Neuronal stem cell (in vitro differentiated cells): Measurements from ENCODE around the gene SHMT2.
"Not testable (repeated sequence)": the region's sequence is repeated elsewhere in the genome, so short reads cannot be mapped to it uniquely, and the experiment has no call there.

Source experiments
- DNase-seq: peaks from one replicate; pipeline ENCODE4 v3.0.0-alpha.2; 2013; ENCODE audit warnings: low spot score
- H2AFZ ChIP-seq: one replicate; pipeline ENCODE4 v1.6.1; 2013; ENCODE audit warnings: mild to moderate bottlenecking, low read length, inconsistent platforms
- H2AK5ac ChIP-seq: 2 replicates; pipeline ENCODE4 v1.6.1; 2013; ENCODE audit warnings: low read depth, mild to moderate bottlenecking, inconsistent platforms, low read length, moderate library complexity, mixed read lengths
- H2BK120ac ChIP-seq: 2 replicates; pipeline ENCODE4 v1.6.1; 2013; ENCODE audit warnings: low read depth, mild to moderate bottlenecking, inconsistent platforms, low read length, moderate library complexity, mixed read lengths
- H2BK12ac ChIP-seq: one replicate; pipeline ENCODE4 v1.6.1; 2013; ENCODE audit warnings: low read length, inconsistent platforms
- H2BK15ac ChIP-seq: 2 replicates; pipeline ENCODE4 v1.6.1; 2013; ENCODE audit warnings: mild to moderate bottlenecking, low read length, inconsistent platforms, mixed read lengths
- H2BK5ac ChIP-seq: one replicate; pipeline ENCODE4 v1.6.1; 2013; ENCODE audit warnings: inconsistent platforms, mild to moderate bottlenecking, low read length, moderate library complexity
- H3K14ac ChIP-seq: one replicate; pipeline ENCODE4 v1.6.1; 2013; ENCODE audit warnings: low read length, inconsistent platforms
- H3K18ac ChIP-seq: 2 replicates; pipeline ENCODE4 v1.6.1; 2013; ENCODE audit warnings: low read length, inconsistent platforms
- H3K23ac ChIP-seq: 2 replicates; pipeline ENCODE4 v1.6.1; 2013; ENCODE audit warnings: low read depth, mild to moderate bottlenecking, mixed read lengths, low read length, inconsistent platforms; ENCODE audit not compliant: poor library complexity
- H3K27ac ChIP-seq: replicated peaks from 3 replicates; pipeline ENCODE4 v1.5.1; 2013; ENCODE audit warnings: low read length, inconsistent platforms
- H3K27me3 ChIP-seq, 3 experiments: 2 replicates each; pipeline ENCODE4 v1.6.1; 2013; ENCODE audit warnings: low read length in 3 of 3, mild to moderate bottlenecking in 2 of 3, inconsistent platforms in 1 of 3, low read depth in 1 of 3, mixed read lengths in 1 of 3, moderate library complexity in 1 of 3; ENCODE audit not compliant: control insufficient read depth in 3 of 3, insufficient read depth in 3 of 3
- H3K36me3 ChIP-seq, 2 donors: replicated peaks in 1 of 2; 2 replicates each; pipeline ENCODE4 v1.6.1; 2013; ENCODE audit warnings: low read length in 2 of 2; ENCODE audit not compliant: control insufficient read depth in 2 of 2, insufficient read depth in 2 of 2
- H3K4ac ChIP-seq: 2 replicates; pipeline ENCODE4 v1.6.1; 2013; ENCODE audit warnings: inconsistent platforms, mild to moderate bottlenecking, low read length, moderate library complexity
- H3K4me1 ChIP-seq, 2 donors: 1 replicate in 1 of 2; 2 replicates in 1 of 2; pipeline ENCODE4 v1.6.1; 2013; ENCODE audit warnings: low read length in 2 of 2, low read depth in 1 of 2; ENCODE audit not compliant: control insufficient read depth in 2 of 2, insufficient read depth in 1 of 2
- H3K4me2 ChIP-seq: one replicate; pipeline ENCODE4 v1.6.1; 2013; ENCODE audit warnings: mild to moderate bottlenecking, low read length, inconsistent platforms; ENCODE audit not compliant: insufficient read depth, poor library complexity, severe bottlenecking
- H3K4me3 ChIP-seq, 2 donors: 2 replicates each; pipeline ENCODE4 v1.5.1; 2013; ENCODE audit warnings: low read length in 2 of 2, mild to moderate bottlenecking in 2 of 2, inconsistent platforms in 1 of 2, moderate library complexity in 1 of 2
- H3K79me1 ChIP-seq: one replicate; pipeline ENCODE4 v1.6.1; 2013; ENCODE audit warnings: low read depth, mild to moderate bottlenecking, inconsistent platforms, low read length, moderate library complexity
- H3K9ac ChIP-seq: one replicate; pipeline ENCODE4 v1.6.1; 2013; ENCODE audit warnings: mild to moderate bottlenecking, low read depth, low read length, inconsistent platforms; ENCODE audit not compliant: poor library complexity
- H3K9me3 ChIP-seq, 2 donors: replicated peaks in 1 of 2; 2 replicates each; pipeline versions ENCODE3 to v1.6.1; 2013; ENCODE audit warnings: low read length in 2 of 2, mild to moderate bottlenecking in 2 of 2, inconsistent platforms in 1 of 2, low read depth in 1 of 2, mixed read lengths in 1 of 2, moderate library complexity in 1 of 2; ENCODE audit not compliant: control insufficient read depth in 2 of 2, insufficient read depth in 1 of 2
- H4K8ac ChIP-seq: one replicate; pipeline ENCODE4 v1.6.1; 2013; ENCODE audit warnings: low read depth, mild to moderate bottlenecking, inconsistent platforms, low read length, moderate library complexity
- H4K91ac ChIP-seq: one replicate; pipeline ENCODE4 v1.6.1; 2013; ENCODE audit warnings: low read length, low read depth, mild to moderate bottlenecking, inconsistent platforms; ENCODE audit not compliant: poor library complexity
- WGBS, 2 donors: extraction: QIAGEN DNeasy Blood & Tissue Kit; methylation state at CpG; one replicate each; pipeline ENCODE4 v1.1.7; 2013; ENCODE audit warnings: missing lambda C conversion rate in 2 of 2, mixed read lengths in 1 of 2; ENCODE audit not compliant: insufficient read length in 2 of 2, insufficient replicate concordance in 1 of 2; ENCODE audit errors: extremely low coverage in 2 of 2; 5-methylcytosine and 5-hydroxymethylcytosine counted together

Gene SHMT2

GRCh38 chr12:57270966-57271470 is 41.5 kb downstream of the SHMT2 start:
- Histone ChIP-seq H3K9me3 (no peaks in the 10 kb centered on the region), H3K79me1 (no peaks in the 10 kb centered on the region), H2BK12ac (no peak overlapping the region), H2AFZ (no peak overlapping the region), H2BK15ac (no peak overlapping the region), H3K23ac (no peak overlapping the region), H3K4me1 (no peaks in the 10 kb centered on the region), H3K36me3 (peaks cover 18 to 70% of the 10 kb centered on the region in 2 donors), H3K9ac (no peak overlapping the region), H3K14ac (no peak overlapping the region), H2AK5ac (no peak overlapping the region), H4K91ac (no peak overlapping the region), H3K4ac (no peak overlapping the region), H3K27me3 (no peaks in the 10 kb centered on the region), H3K4me3 (no peak overlapping the region), H2BK5ac (no peak overlapping the region), H3K18ac (no peak overlapping the region), H4K8ac (no peak overlapping the region), H3K27ac (no peak overlapping the region), H2BK120ac (no peak overlapping the region), H3K4me2 (no peak overlapping the region)
- WGBS, 2 donors: no CpG with 5 or more reads among the region's 1 CpG
- no peak for DNase-seq

DNA sequence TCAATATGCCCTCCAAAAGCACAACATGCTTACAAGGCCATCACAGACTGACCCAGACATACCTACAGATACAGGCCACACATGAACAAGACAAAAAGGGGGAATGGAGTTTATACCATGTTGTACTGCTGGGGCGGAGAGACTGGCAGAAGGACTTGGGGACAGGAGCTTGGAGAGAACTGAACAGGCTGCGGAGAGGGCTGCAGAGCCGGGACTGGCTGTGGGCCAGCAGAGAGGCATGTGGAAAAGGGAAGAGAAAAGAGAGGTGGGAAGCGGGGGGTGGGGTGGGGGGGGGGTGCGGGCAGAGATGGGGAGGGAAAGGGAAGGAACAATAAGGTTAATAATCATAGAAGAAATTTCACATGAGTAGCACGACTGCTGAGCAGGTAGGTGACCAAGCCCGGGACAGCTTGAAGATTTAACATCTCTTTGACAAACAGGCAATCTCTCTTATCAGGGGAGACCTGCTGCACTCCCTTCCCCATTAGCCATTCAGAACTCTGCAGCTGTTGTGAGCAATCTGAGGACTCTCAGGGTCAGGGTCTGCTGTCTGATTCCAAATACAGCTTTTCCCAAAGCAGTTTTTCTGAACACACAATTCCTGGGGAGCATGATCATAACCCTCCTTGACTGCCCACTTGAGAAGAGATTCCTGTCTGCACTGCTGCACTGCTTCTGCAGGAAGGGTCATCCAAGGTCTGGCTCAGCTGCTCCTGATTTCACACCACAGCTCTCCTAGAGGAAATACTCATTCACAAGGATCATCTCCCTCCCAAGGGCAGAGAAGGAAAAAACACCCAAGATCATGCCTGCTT is 43.0 kb downstream of the SHMT2 start:
- Histone ChIP-seq H2AFZ (no peak overlapping the region), H3K4ac (no peak overlapping the region), H3K18ac (no peak overlapping the region), H2BK5ac (no peak overlapping the region), H3K27me3 (no peaks in the 10 kb centered on the region), H3K23ac (no peak overlapping the region), H3K36me3 (peaks cover 15 to 65% of the 10 kb centered on the region in 2 donors), H4K8ac (no peak overlapping the region), H3K27ac (no peak overlapping the region), H4K91ac (no peak overlapping the region), H3K4me3 (no peak overlapping the region), H3K4me2 (no peak overlapping the region), H2AK5ac (no peak overlapping the region), H2BK15ac (no peak overlapping the region), H2BK120ac (no peak overlapping the region), H3K4me1 (no peaks in the 10 kb centered on the region), H3K14ac (no peak overlapping the region), H3K9ac (no peak overlapping the region), H3K79me1 (no peaks in the 10 kb centered on the region), H3K9me3 (no peaks in the 10 kb centered on the region), H2BK12ac (no peak overlapping the region)
- WGBS, 2 donors: no CpG with 5 or more reads among the region's 7 CpGs
- no peak for DNase-seq

GRCh38 chr12:57273516-57273915 is 44.0 kb downstream of the SHMT2 start:
- H3K27ac ChIP-seq: no peak overlapping the region
- no peak overlapping the region for H2BK12ac ChIP-seq
- no peak for DNase-seq

DNA sequence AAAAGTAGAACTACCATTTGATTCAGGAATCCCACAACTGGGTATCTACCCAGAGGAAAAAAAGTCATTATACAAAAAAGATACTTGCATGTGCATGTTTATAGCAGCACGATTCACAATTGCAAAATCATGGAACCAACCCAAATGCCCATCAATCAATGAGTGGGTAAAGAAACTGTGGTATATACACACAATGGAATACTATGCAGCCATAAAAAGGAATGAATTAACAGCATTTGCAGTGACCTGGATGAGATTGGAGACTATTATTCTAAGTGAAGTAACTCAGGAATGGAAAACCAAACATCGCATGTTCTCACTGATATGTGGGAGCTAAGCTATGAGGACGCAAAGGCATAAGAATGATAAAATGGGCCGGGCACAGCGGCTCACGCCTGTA is 46.7 kb downstream of the SHMT2 start:
- H3K4me1 ChIP-seq, H3K9me3 ChIP-seq, H3K4me3 ChIP-seq, H3K18ac ChIP-seq, H3K4me2 ChIP-seq, H4K91ac ChIP-seq, H2BK5ac ChIP-seq, H3K14ac ChIP-seq, H3K9ac ChIP-seq, H3K4ac ChIP-seq, H2BK12ac ChIP-seq, H2AK5ac ChIP-seq, H3K79me1 ChIP-seq, DNase-seq, H3K27me3 ChIP-seq, H3K27ac ChIP-seq, H2BK120ac ChIP-seq, H2AFZ ChIP-seq, H3K23ac ChIP-seq, H2BK15ac ChIP-seq, H4K8ac ChIP-seq: not testable (repeated sequence)
- H3K36me3 ChIP-seq: peaks cover 8 to 65% of the 10 kb centered on the region in 2 donors
- no CpG with 5 or more reads among the region's 6 CpGs for WGBS, 2 donors

More at GRCh38 chr12:57273516-57273915, 44.0 kb downstream of the SHMT2 start:
- Histone ChIP-seq H2BK15ac (no peak overlapping the region), H3K9me3 (no peaks in the 10 kb centered on the region), H2BK120ac (no peak overlapping the region), H4K8ac (no peak overlapping the region), H2AK5ac (no peak overlapping the region), H3K4ac (no peak overlapping the region), H3K4me3 (no peak overlapping the region), H3K23ac (no peak overlapping the region), H3K79me1 (no peaks in the 10 kb centered on the region), H3K14ac (no peak overlapping the region), H3K18ac (no peak overlapping the region), H3K36me3 (peaks cover 13 to 65% of the 10 kb centered on the region in 2 donors), H3K9ac (no peak overlapping the region), H3K4me1 (no peaks in the 10 kb centered on the region), H3K4me2 (no peak overlapping the region), H3K27me3 (no peaks in the 10 kb centered on the region), H2AFZ (no peak overlapping the region), H2BK5ac (no peak overlapping the region), H4K91ac (no peak overlapping the region)
